ENCODE data around the gene KCNT1.

The KCNT1 gene

DNA sequence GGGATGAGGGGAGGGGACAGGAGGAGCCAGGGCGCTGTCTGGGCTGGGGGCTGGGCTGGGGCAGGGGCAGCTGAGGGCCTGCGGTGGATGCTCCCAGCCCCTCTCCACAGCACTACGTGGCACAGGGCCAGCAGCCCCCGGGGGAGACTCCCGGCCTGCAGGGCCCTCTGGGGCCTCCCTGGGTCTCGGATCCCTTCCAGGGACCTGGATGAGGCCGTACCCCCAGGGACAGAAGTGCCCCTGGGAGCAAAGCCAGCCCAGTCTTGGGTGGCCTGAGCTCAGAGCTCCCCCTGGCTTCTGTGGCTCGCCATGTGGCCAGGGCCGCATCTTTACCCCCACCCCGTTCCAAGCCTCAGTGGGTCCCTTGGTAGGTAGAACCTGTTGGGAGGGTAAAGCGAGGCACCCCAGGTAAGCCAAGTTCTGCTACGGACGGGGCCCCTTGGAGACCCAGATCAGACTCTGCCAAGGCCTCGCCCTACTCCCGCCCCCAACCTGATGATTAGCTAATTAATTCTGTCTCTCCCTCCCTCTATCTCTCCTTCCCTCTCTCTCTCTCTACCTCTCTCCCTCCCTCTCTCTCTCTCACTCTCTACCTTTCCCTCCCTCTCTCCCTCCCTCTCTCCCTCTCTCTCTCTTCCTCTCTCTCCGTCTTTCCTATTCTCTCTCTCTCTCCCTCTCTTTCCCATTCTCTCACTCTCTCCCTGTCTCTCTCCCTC, 24.3 kb downstream of the KCNT1 start:
- no peak for DNase-seq (ENCODE audit: low read depth in 2 of 2)

DNA sequence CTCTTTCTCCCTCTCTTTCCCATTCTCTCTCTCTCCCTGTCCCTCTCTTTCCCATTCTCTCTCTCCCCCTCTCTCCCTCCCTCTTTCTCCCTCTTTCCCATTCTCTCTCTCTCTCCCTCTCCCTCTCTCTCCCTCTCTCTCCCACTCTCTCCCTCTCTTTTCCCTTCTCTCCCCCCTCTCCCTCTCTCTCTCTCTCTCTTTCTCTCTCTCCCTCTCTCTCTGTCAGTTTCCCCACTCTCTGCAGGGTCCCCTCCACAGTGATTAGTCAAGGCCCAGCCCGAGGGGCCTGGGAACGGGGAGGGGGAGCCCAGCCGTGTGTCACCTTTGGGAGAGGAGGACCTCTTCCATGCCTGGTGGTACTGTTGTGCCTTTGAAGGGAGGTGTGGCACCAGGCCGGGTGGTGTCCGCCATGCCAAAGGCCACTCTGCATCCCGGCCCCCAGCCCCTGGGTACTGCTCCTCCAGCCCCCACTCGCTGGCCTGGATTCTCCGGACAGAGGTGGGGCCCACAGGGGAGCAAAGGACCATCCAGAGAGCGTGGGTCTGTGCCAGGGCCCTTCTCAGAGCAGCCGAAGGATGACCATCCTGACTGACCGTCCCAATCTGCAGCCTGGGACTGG, 25.4 kb downstream of the KCNT1 start:
- DNase-seq (ENCODE audit: low read depth in 2 of 2) = no peak

DNA sequence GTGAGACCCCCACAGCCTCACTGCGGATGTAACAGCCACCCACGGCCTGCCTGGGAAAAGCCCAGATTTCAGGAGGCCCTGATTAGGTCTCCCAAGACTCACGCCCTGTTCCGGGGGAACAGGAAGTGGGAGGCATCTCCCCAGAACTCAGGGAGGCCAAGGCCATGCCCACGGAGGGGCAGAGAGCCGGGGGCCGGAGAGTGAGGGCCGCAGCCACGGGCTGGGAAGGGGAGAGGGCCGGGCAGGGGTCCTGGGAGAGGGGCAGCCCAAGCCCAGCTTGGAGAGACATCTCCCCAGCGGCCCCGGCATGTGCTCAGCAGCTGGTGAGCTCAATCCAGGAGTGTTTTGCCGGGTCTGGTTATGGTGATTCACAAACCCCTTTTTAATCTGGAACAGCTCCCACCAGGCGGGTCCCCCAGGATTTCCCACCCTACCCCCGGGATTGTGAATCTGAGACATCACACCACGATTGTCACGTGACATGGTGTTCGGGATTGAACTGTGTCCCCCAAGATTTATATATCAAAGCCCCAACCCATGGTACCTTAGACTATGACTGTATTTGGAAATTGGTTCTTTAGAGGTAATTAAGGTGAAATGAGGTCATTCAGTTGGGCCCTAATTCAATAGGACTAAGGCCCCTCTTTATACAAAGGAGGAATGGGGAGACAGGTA, 26.6 kb downstream of the KCNT1 start:
- DNase-seq (ENCODE audit: low read depth in 2 of 2) = no peak

DNA sequence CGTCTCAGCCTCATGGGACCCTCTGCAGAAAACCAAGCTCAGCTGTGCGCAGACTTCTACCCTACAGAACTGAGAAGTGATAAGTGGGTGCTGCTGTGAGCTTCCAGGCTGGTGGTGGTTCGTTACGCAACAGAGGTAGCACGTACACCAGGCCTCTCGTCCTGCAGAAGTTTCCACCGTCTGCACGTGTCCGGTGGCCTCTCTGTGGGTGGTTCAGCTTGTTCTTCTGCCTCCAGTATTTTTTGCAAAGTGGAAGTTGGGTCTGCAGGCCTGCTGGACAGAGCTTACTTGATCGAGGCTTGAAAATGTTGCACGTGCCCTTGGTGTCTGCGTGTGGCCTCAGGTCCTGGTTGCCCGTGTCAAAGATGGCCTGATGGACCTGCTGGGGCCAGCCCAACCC, 27.5 kb downstream of the KCNT1 start:
- DNase-seq (ENCODE audit: low read depth in 2 of 2) = no peak

DNA sequence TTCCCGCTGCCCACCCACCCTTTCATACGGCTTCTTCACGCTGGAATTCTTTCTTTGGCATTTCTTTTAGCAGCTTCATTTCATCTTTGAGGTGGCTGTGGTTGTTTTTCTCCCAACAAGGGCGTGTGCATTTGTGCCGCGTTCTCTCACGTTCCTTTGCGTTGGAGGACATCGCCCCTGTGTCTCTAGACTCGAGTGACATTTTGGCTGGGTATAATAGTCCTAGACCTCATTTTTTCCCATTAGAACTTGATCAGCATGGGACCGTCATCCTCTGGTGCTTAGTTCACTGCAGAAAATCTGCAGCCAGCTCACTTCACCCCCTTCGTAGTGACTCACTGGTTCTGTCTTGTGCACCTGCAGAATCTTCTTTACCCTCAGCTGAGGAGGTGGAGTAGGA, 29.5 kb downstream of the KCNT1 start:
- DNase-seq (ENCODE audit: low read depth in 2 of 2) = no peak

DNA sequence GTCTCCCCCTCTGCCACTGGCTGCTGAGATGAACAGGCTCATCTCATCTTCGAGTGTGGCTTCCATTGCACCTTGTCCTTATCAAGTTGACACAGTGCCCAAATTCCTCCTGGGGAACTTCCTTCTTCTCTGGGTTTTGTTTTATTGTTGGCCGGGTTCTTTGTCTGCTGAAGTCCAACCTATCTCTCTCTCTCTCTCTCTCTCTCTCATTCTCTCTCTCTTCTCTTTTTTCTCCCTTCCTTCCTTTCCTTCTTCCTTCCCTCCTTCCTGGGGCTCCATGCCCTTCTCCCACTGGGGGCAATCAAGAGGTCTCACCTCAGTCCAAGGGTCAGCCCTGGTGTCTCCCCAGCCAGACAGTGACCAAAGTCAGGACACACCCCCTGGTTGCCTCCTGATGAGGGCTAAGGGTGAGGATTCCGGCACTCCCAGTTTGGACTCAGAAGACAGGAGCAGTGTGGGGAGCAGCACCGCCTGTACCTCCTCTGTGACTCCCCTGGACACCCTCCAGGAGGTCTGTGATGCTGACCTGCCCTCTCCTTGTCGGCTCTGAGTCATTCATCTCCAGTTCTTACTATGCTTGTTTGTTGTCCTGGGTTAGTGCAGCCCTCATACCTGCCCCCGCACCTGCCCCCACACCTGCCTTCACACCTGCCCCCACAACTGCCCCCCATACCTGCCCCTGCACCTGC, 30.7 kb downstream of the KCNT1 start:
- DNase-seq (ENCODE audit: low read depth in 2 of 2) = no peak

DNA sequence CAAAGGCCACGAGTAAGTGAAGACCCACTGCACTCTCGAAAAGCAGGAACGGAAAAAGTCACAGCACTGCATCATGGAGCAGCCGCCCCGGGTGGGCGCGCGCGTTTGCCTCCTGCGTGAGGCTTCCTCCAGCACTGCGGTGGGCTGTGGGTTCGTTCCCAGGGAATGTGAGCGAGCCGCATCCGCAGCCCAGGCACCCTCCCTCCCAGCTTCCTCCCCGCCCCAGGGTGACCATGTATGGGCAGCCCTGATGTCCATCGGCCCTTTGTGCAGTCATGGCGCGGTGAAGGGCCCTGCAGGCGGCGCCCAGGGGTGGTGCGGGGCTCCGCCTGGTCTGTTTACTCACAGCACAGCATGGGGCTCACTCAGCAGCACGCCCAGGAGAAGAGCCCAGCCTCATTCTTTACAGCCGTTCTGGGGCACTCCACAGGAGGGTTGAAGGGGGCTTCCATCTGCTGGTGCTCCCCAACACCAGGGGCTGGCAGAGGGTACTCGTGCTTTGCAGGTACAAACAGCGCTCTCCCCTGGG, 32.7 kb downstream of the KCNT1 start:
- no peak for DNase-seq (ENCODE audit: low read depth in 2 of 2)

DNA sequence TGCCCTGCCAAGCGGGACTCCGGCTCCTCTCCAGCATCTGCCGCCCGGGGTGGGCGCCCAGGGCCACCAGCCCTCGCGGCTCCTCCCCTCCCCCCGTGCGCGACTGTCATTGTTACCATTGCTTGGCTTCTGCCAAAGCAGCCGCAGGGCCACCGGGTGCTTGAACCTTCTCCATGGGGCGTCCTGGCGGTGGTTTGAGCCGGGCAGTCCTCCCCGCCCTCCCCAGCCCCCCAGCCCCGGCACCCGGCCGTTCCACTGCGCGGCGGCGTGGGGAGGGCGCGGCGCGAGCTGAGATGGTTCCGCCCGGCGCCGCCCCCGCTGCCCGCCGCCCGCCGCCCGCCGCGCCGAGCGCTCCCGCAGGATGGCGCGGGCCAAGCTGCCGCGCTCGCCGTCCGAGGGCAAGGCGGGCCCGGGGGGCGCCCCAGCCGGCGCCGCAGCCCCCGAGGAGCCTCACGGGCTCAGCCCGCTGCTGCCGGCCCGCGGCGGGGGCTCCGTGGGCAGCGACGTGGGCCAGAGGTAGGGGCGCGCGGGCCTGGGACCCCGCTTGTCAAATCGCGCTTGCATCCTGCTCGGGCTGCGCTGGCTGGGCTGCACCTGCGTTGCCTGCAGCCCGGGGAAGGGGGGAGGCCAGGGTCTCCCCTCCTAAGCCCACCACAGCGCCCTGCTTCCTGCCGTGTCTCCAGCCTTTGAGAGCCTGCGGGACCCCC, 34.4 kb downstream of the KCNT1 start:
- no peak for DNase-seq (ENCODE audit: low read depth in 2 of 2)

DNA sequence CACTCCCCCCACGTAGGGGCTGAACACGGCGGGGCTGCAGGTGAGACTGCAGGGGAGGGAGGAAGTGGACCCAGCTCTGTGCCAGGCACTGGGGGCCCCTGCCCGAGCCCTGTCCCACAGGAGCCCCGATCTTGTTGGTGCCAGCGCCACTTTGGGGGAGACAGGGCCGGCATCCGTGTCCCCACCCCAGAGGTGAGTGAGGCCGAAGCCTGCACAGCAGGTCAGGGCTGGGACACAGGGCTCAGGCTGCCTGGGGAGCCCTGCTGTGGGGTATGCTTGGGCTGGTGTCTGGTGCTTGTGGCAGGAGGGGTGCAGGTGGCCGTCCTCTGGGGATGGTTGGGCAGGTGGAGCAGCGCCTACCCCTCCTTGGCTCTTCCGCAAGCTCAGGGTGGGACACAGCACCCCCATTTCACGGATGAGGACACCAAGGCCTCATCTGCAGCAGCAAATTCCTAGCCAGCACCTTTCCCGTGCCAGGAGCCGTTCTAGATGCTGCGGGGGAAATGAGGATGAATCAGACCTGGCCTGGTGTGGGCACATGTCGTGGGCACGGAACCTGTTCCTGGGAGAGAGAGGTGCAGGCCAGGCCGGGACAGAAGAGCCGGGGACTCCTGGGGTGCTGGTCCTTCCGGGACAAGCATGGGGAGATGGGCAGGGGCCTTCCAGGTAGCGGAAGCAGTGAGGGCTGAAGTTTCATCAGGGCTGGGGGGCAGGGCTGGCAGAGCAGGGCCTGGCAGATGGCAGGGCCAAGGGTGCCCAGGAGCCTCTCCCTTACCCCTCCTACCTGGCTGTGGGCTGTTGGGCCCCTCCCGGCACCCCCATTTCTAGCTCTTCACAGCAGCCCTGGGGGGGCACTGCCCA, 35.2 kb downstream of the KCNT1 start:
- DNase-seq (ENCODE audit: low read depth in 2 of 2) = no peak

DNA sequence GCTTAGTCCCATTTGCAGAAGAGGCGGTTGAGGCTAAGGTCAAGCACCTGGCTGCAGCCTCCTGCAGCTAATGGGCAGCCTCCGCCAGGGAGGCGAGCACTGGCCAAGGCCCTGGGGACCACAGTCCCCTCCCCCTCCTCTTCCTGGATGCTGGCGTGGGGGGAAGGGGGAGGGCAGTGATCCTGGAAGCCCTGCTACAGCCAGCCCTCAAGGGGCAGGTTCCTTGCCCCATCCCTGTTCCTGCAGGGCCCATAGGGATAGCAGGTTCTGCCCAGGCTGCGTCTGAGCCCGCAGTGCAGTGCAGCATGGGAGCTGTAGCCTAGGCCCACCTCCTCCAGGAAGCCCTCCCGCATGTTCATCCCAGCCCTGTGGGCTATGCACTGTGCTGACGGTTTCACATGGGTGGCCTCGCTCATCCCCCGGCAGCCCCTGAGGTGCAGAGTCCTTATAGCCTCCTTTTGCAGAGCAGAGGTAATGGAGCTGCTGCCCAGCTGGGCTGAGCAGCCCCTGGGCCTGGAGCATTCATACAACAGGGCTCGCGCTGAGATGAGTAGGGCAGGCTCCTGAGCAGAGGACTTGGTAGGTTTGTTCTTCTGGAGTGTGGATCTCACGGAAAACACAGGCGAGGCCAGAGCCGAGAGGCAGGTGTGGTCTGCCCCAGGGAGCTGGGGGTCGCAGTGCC, 36.0 kb downstream of the KCNT1 start:
- DNase-seq (ENCODE audit: low read depth in 2 of 2) = no peak

DNA sequence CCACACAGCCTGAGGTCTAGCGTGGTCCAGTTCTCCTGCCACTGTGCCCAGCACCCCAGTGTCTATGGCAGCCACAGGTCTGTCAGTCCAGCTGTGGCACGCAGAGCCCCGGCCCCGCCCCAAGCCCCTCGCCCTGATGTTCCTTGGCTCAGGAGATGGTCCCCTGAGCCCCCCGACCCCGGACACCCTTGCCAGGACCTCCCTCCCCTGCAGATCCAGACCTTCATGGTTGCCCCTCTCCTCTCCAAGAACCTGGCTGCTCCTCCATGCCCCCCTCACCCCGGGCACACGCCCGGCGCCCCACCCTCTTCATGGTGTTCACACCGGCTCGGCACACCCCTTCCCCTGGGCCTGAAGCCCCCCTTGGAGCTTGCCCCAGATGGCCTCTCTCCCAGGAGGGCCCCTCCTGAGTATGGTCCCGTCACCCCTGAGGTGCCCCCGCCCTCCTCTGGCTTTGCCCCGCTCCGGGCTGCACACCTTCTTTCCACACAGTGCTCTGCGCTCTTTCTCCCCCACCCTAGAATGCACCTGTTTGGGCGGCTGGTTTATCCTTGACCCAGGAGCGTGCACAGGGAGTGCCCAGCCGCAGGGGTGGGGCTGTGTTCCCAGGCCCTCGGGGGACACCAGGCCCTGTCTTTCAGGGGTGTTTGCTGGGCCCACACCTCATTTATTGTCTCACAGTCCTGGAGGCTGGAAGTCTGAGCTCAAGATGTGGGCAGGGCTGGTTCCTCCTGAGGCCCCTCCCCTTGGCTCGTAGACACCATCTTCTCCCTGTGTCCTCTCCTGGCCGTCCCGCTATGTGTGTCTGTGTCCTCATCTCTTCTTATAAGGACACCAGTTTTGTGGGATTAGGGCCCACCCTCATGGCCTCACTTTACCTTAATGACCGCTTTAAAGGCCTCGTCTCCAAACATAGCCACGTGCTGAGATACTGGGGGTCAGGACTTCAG, 37.6 kb downstream of the KCNT1 start:
- DNase-seq (ENCODE audit: low read depth in 2 of 2) = no peak

DNA sequence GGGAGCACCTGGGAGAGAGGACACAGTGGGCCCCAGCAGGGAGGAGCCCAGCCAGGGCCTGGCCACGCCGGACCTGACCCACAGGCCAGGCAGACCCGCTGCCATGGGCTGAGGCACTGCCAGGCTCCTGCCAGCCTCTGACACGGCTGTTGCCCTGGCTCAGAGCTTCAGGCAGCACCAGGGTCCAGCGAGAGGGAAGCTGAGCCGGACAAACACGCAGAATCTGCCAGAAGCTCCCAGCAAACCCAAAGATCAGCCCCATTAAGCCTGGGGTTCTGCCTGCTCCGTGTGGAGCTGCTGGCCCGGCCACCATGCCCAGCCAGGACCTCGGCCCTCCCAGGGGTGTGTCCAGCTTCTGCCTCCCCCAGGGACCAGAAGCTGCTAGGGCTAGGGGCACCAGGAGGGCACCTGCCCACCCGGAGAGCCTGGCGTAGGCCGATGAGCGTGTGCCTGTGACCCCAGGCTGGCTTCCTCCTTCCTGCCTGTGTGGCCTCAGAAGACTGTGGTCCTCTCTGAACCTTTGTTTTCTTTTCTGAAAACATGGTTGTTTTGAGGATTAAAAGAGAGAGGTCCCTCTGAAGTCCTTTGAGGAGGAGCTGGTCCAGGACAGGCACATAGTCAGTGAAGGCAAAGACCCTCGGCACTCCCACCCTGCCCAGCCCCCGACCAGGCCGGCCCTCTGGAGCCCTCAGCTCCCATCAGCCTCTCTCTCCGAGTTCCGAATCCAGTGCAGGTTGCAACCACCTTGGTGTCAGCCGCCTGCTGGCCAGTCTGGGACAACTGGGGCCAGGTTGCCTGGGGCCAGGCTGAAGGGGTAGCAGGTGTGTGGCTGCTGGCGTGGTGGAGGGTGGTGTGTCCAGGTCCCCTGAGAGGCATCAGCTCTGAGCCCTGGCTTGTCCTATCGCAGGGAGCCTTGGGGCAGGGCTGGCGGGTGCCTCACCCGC, 39.6 kb downstream of the KCNT1 start:
- DNase-seq (ENCODE audit: low read depth in 2 of 2) = no peak

DNA sequence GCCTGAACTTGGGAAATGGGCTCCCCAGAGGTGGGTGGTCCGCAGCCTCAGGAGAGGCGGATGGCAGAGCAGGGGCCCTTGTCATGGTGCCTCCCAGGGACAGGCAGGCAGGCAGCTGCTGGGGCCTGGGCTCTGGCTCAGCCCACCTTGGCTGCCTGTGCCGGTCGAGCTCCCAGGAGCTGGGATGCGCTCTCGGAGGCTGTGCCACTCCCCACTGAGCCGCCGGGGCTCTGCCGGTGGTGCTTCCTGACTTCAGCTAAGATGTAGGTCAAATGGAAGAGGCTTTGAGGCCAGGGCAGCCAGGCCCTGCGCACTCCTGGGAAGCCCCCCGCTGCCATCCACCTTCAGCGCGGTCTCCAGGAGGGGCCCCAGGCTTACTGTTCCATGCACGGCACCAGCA, 41.0 kb downstream of the KCNT1 start:
- no peak for DNase-seq (ENCODE audit: low read depth in 2 of 2)

DNA sequence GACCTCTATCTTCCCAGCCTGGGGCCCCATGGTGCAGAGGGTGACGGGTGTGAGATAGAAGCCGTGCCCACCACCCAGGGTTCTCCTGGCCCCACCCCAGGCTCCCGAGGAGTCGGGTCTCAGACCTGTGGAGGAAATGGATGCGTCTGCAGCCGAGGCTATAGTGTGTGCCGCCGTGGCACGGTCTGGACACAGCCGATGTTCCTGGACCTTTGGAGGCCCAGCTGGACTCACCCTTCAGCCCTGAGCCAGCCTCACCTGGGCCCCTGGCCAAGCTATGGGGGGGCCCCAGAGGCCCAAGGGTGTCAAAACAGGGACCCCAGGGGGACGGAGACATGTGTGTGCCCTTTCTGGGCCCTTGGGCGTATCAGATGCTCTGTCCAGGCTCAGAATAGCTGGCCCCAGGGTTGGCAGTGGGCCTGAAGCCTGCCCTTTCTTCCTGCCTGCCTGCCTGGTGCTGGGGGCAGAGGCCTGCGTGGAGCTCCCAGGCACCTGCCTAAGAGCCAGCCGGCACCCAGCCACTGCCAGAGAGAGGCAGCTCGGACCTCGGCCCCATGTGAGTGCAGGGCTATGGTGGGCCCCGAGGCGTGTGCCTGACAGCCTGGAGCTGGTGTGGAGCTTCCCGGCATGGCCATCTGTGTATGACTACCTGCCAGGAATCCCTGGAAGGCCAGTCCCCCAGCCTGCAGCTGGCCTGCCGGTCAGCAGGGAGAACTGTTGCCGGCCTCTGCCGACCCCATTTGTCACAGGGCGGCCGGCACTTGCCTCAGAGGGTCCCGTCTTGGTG, 41.8 kb downstream of the KCNT1 start:
- DNase-seq (ENCODE audit: low read depth in 2 of 2) = no peak

DNA sequence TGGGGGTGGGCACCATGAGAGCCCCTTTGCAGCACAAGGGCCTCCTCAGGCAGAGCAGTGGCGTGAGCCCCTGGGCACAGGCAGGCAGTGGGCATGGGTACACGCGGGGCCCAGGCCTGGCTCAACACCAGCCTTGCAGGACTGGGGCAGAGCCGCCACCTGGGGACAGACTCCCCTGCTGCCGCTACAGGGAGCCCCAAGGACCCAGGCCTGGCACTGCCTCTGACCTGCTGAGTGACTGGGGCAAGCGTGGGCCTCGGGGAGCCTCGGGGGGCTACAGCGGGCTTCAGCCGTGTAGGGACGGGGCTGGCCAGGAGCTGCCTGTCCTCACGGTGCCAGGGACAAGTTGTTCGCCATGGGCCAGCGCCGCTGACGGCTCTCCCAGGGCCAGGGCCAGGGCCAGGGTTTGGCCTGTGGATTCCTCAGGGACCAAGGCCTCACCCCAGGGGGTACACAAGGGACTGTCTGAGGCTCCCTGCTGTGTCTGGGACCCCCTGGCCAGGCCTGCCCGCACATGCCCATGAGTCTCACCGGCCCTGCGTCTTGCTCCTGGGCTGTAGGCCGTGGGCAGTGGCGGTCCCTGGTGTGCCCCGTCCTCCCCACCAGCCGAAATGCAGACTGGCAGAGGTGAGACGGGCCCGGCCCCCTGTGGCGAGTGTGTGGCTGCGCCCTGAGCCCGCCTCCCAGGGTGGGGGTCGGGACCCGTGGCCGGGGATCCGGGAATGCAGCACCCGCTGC, 42.5 kb downstream of the KCNT1 start:
- no peak for DNase-seq (ENCODE audit: low read depth in 2 of 2)

DNA sequence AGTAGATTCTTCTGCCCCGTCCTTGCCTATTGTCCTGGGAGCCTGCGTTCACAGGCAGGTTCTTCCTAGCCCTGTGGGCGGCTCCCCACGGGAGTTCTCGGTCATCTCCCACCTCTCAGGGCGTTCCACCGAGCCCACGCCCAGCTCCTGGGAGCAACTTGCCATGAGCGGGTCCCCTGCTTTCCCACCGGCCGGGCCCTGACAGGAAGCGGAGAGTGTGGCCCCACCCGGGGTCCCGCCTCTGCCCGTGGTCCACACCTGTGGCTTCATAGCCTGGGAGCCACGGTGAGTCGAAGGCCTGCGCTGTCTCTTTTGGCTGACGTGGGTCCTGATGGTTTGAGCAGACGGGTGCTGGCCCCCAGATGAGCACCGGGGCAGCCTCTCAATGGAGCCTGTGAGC, 43.2 kb downstream of the KCNT1 start:
- no peak for DNase-seq (ENCODE audit: low read depth in 2 of 2)

Measured in activated CD8-positive, alpha-beta memory T cell treated with anti-CD3 and anti-CD28 coated beads for 4 hours (primary cell).